ENCODE measurements around the gene FOXR1. TPM values are rescaled to one million over a fixed set of nuclear protein-coding genes. Genes with fewer than 3 reads are reported as not detected.
"Not testable (repeated sequence)": the region's sequence is repeated elsewhere in the genome, so short reads cannot be mapped to it uniquely, and the experiment has no call there.

FOXR1 gene
- total RNA-seq, 1 experiment from 2014 or later = not detected

GRCh38 chr11:119016216-119017009 is 44.9 kb downstream of the FOXR1 start:
- TF ChIP-seq EMX1 (CRISPR knock-in tag; IDR thresholded peaks at IDR 0.05) (peak; percentile 62; the same call in 1 of the 2 replicates), ATF1 (CRISPR knock-in tag; IDR thresholded peaks at IDR 0.05) (no peak), GABPB1 (CRISPR knock-in tag; IDR thresholded peaks at IDR 0.05) (no peak), MAX (CRISPR knock-in tag; IDR thresholded peaks at IDR 0.05) (no peak), SMAD4 (CRISPR knock-in tag; IDR thresholded peaks at IDR 0.05) (no peak)
- CTCF ChIA-PET = interaction anchor here (0.7 to 1.5 kb wide), 2 partner anchors 18 to 268 kb away, joined by 3 to 5 read pairs; partner anchors contain the start of gene CENATAC
- no peaks in the 10 kb centered on the region; the same call in 1 of the 2 replicates for H3K27me3 Mint-ChIP-seq (ENCODE audit: low read depth)
- peak overlapping the region; percentile 80 for H3K27ac Mint-ChIP-seq
- H3K36me3 Mint-ChIP-seq = peaks cover 64% of the 10 kb centered on the region
- H3K9me3 Mint-ChIP-seq = no peaks in the 10 kb centered on the region
- peak overlapping the region; percentile 98 for H3K4me3 Mint-ChIP-seq
- no peak for DNase-seq (ENCODE audit: low spot score)
- POLR2A ChIA-PET = interaction anchor here (0.6 kb wide), 1 partner anchor 108 kb away, joined by 4 read pairs; no protein-coding TSS in a partner anchor
- ATAC-seq = no peak
- H3K4me1 Mint-ChIP-seq = peaks cover 16% of the 10 kb centered on the region

- POLR2A ChIA-PET; H3K27me3 Mint-ChIP-seq (ENCODE audit: low read depth); ATAC-seq; CTCF ChIA-PET; H3K9me3 Mint-ChIP-seq; DNase-seq (ENCODE audit: low spot score): not testable (repeated sequence)
- Mint-ChIP-seq H3K27ac (peak overlapping the region; percentile 99), H3K4me1 (peaks cover 16% of the 10 kb centered on the region), H3K4me3 (peak overlapping the region; percentile 98), H3K36me3 (peaks cover 71% of the 10 kb centered on the region)
Measured at GRCh38 chr11:119017377-119017776, 45.8 kb downstream of the FOXR1 start.

GRCh38 chr11:119018074-119018938 is 46.7 kb downstream of the FOXR1 start, which contains the start of the genes RPS25 and TRAPPC4:
RPS25 (minus strand) TSS chr11:119018343; CDS start chr11:119018284, 59 bp downstream.
TRAPPC4 (plus strand) TSS chr11:119018766; CDS start chr11:119018796, 30 bp downstream.
- H3K27ac Mint-ChIP-seq = peak within 1 kb of the TSS; percentile 99
- POLR2A ChIA-PET = interaction anchor here (0.5 to 1.7 kb wide), 6 partner anchors 11 to 84 kb away, joined by 3 to 7 read pairs (median 4); partner anchors contain the start of genes DPAGT1, HMBS and VPS11
- CTCF ChIA-PET = interaction anchor here (0.9 to 1.6 kb wide), 6 partner anchors 27 to 320 kb away, joined by 3 read pairs; partner anchors contain the start of gene DPAGT1
- H3K4me3 Mint-ChIP-seq = peak within 1 kb of the TSS; percentile 98
- H3K36me3 Mint-ChIP-seq = peaks cover 66% of the 10 kb centered on the region
- ATAC-seq (peak; percentile 81), DNase-seq (ENCODE audit: low spot score) (peak; percentile 93)
- no peaks in the 10 kb centered on the region for H3K9me3 Mint-ChIP-seq
- peaks cover 16% of the 10 kb centered on the region for H3K4me1 Mint-ChIP-seq
- no peaks in the 10 kb centered on the region; the same call in 1 of the 2 replicates for H3K27me3 Mint-ChIP-seq (ENCODE audit: low read depth)
- no peak for TF ChIP-seq PRDM15 (CRISPR knock-in tag; IDR thresholded peaks at IDR 0.05)
- no peak for TF ChIP-seq TEAD4 (CRISPR knock-in tag; IDR thresholded peaks at IDR 0.05)
- no peak for TF ChIP-seq GRHL2 (CRISPR knock-in tag; IDR thresholded peaks at IDR 0.05; ENCODE audit: insufficient replicate concordance, severe bottlenecking)
- TF ChIP-seq GABPB1 (CRISPR knock-in tag; IDR thresholded peaks at IDR 0.05) = peak; percentile 84
- TF ChIP-seq ATF6 (CRISPR knock-in tag; IDR thresholded peaks at IDR 0.05) = no peak
- TF ChIP-seq E2F4 (CRISPR knock-in tag; IDR thresholded peaks at IDR 0.05; ENCODE audit: borderline replicate concordance, low read depth) = no peak
- peak; percentile 32; the same call in 1 of the 2 replicates for TF ChIP-seq ETV6 (CRISPR knock-in tag; IDR thresholded peaks at IDR 0.05)
- no peak for TF ChIP-seq ARID4B (CRISPR knock-in tag; IDR thresholded peaks at IDR 0.05; ENCODE audit: borderline replicate concordance)
- TF ChIP-seq FOXK1 (CRISPR knock-in tag; IDR thresholded peaks at IDR 0.05) = 0 out of 2 replicates have a peak, but pooled peaks have one; percentile 58
- TF ChIP-seq KAT7 (CRISPR knock-in tag; IDR thresholded peaks at IDR 0.05; ENCODE audit: borderline replicate concordance) = peak; percentile 53; the same call in 1 of the 2 replicates
- 0 out of 2 replicates have a peak, but pooled peaks have one; percentile 36 for TF ChIP-seq RELA (CRISPR knock-in tag; IDR thresholded peaks at IDR 0.05; ENCODE audit: borderline replicate concordance)

All from WTC11 (cell line).